HG03097 (cell line): ENCODE data around the gene FUS.
"Not testable (repeated sequence)": the region's sequence is repeated elsewhere in the genome, so short reads cannot be mapped to it uniquely, and the experiment has no call there.

ENCODE experiments used
- ATAC-seq: cut with Tn5 transposase; IDR thresholded peaks from one replicate; pipeline ENCODE4 v1.9.1; 2021; ENCODE audit not compliant: unreplicated experiment, low FRiP score

The FUS gene

DNA sequence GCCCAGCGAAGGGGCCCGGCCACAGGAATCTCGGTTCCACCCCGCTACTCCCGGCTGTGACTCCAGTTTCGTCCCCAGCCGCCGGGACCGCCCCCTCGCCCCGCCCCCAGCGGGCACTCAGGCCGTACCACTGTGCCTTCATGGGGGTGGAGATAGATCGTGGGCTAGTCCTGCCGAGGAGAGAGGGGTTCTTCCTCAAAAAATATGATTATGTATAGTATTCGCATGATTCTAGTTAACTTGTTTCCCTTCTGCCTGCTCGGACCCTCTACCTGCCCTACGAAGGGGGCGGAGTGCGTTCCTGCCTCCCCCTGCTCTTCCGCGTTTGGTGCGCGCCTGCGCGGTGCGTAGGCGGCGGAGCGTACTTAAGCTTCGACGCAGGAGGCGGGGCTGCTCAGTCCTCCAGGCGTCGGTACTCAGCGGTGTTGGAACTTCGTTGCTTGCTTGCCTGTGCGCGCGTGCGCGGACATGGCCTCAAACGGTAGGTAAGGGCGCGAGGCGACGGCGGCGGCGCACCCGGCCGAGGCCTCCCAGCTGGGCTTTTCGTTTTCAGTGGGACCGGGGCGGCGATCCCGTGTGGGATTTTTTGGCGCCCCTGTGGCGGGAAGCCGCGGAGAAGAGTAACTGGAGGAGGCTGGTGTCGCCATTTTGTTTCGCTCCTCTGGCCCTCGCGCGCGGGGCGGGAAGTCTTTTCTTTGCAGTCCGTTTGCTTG, at the start of gene FUS:
Gene FUS, plus strand, starts transcription at position 393 of the 713 bp plus-strand sequence. Its CDS starts 76 bp downstream, at position 469.
- ATAC-seq, result peak; percentile 58

GRCh38 chr16:31130336-31130891, 49.5 kb upstream of the FUS start:
- ATAC-seq, result no peak

DNA sequence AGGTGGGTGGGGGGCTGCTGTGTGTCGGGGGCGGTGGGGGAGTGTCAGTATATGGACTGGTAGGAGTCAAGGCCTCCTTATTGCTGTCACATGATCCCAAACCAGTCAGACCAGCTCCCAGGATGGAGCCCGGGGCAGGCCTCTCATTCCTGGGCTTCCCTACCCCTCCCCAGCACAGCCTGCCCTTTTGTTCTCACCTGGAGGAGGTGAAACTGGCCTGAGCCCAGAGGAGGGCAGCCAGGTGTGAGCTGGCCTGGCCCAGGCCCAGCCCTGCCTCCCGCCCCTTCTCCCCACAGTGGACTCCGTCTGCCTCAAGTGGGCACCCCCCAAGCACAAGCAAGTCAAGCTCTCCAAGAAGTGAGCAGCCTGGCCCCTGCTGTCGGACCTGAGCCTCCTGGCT, 49.0 kb upstream of the FUS start:
- ATAC-seq, result no peak

- ATAC-seq, result no peak
Observed at GRCh38 chr16:31131416-31131815, 48.5 kb upstream of the FUS start.

DNA sequence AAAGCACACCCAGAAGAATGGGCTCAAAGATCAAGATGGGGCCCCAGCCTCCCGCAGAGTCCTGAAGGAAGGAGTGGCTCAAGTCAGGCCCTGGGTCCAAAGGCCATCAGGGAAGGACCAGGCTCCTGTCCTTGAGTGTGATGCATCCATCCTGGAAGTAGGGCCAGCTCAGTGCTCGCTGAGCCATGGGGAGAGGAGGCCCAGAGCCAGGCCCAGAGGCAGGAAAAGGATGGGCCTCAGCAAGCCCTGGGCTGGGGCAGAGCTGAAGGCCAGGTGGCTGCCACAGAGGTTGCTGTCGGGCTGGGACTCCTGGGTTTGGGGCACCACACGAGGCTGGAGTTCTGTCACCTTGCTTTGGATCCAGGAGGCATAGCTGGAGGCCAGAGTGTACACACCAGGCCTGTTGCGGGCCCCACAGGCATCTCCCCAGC, 48.1 kb upstream of the FUS start:
- no peak for ATAC-seq

- no peak for ATAC-seq
Observed at GRCh38 chr16:31132303-31132979, 47.5 kb upstream of the FUS start.

DNA sequence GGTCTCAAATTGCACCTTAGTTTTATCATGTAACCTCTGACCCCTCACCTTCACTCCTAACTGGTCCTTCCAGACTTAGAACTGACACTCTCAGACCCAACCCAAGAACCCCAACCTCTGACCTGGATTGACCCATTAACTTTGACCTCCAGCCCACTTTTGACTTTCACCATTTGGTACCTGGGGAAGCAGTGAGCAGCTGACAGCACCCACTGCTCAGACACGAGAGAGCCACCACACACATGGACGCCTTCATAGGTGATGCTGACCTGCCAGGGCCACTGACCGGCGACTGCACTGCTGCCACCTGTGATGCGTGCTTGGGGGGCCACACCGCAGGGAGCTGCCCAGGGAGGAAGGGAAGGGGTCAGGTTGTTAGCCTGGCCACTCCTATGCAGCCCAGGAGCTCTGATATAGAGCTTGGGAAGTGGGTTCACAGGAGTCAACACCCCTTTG, 46.9 kb upstream of the FUS start:
- no peak for ATAC-seq

- no peak for ATAC-seq
Observed at GRCh38 chr16:31134091-31134571, 45.8 kb upstream of the FUS start.

DNA sequence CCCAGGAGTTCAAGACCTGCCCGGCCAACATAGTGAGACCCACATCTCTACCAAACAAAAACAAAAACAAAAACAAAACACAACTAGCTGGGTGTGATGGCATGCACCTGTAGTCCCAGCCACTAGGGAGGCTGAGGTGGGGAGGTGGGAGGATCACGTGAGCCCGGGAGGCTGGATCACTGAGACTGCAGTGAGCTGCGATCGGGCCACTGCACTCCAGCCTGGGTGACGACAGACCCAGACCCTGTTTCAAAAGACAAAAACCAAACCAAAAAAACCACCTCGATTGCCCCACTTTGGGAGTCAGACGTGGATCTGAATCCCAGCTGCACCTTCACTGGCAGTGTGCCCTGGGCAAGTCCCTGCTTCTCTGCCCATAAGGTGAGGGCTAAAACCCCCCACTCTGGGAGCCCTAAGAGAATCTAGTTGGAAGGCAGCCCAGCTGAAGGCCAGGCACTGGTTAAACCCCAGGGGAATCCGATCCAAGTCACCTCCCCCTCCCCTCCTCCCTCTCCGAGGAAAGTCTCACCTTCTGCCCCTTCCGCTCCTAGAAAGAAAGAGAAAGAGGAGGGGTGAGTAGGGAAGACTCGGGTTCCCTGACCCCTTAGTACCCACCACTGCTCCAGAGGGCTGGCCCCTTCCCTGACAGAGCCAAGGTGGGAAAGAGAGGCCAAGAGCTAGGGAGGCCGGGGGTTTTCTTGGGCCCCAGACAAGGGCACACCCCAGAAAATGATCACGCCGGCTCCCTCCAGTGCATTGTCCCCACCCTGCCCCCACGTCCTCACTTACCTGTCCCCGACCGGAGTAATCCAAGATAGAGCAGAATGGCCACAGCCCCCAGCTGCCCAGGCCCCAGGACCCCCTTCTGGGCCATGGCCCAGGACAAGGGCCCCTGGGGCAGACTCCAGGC, 45.1 kb upstream of the FUS start:
- ATAC-seq, result no peak

GRCh38 chr16:31135535-31136286, 44.2 kb upstream of the FUS start, which contains the start of gene PRSS8:
PRSS8 (minus strand) TSS chr16:31135727; CDS start chr16:31135498, 229 bp downstream.
- no peak for ATAC-seq

DNA sequence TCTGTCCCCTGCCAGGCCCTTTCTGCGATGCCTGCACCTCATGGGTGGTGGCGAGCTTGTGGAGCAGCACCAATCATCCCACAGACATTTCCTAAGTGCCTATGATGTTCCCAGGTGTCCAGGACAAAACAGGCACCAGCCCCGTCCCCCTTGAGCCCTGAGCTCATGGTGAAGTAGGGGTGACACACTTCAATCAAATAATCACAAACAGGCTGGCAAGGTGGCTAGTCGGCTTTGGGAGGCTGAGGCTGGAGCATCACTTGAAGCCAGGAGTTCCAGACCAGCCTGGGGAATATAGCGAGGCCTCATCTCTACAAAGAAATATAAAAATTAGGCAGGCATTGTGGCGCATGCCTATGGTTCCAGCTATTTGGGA, 43.7 kb upstream of the FUS start:
- no peak for ATAC-seq

- ATAC-seq, result not testable (repeated sequence)
Observed at GRCh38 chr16:31136822-31137499, 43.0 kb upstream of the FUS start.

GRCh38 chr16:31138621-31139578, 41.0 kb upstream of the FUS start:
- ATAC-seq, result no peak

- ATAC-seq, result not testable (repeated sequence)
Observed at GRCh38 chr16:31141071-31141469, 38.9 kb upstream of the FUS start.

DNA sequence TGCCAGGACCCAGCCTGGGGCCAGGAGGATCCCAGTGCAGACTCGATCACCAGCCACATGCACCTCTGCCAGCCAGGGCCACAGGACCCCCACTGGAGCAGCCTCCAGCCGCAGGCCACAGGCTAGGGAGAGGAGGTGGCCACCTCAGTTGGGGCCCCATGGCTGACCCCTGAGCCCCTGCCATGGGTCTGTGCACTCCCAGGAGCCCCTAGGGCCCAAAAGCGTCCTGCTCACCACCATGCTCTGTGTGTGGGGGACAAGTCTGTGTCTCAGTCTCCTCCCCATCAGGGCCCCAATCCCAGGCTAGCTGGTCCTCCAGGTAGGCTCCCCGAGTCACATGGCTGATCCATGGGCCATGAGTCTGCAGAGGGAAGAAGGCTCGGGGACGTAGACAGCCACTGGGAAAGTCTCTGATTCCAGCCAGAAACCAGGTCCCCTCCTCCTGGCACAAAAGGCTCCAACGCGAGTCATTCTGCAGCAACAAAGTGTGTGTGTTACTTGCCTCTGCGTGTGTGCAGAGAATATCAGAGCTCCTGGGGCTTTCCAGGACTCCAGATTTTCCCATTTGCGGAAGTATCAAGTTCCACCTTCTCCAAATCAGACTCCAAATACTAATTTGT, 38.3 kb upstream of the FUS start:
- no peak for ATAC-seq

DNA sequence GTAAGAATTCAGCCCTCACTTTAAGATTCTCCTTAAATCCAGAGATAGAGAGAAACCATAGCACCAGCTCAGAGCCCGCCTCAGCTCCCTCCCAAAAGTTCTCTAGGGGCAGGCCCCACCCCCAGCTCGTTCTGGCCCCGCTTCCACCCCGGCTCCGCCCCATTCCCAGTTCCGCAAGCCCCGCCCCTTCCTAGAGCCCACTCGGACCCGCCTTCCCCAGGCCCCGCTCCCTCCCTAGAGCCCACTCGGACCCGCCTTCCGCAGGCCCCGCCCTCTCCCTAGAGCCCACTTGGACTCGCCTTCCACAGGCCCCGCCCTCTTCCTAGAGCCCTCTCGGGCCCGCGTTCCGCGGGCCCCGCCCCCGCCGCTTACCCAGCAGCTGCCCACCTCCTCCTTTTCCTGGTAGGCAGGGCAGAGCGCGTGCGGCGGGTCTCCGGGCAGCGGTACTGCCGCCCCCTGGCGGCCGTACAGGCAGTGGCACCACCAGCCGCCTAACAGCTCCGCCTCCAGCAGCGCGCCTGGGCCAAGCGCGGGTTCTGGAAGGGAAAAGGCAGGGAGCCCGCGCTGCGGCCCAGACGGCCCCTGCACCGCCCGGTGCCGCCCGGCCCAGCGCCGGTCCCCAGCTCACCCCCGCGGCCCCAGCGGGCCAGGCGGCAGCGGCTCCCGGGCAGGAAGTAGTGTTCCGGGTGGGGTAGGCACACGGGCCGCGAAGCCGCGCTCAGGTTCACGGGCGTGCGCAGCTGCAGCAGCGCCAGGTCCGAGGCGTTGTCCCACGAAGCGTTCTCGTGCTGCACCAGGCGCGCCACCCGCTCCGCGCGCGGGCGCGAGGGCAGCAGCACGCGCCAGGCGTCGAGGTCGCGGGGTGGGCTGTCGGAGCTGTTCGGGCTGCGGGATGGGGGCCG, 37.6 kb upstream of the FUS start:
- ATAC-seq, result peak; percentile 88
